K562 (cell line): Measurements from ENCODE around the gene ZC3H11A. TPM values are rescaled to one million over a fixed set of nuclear protein-coding genes. Genes with fewer than 3 reads are reported as not detected.
A peak's percentile ranks its signal among the peaks of the same experiment; 100 is the strongest.

Source experiments
- ARHGAP35 ChIP-seq: fragments of 450-650 bp; IDR thresholded peaks from 2 replicates; pipeline ENCODE4 v1.6.1; 2018; ENCODE audit not compliant: partially characterized antibody
- ATF4 ChIP-seq: fragments of 450-650 bp; formaldehyde crosslinking; IDR thresholded peaks from 2 replicates; pipeline ENCODE4 v1.4.0; 2022; ENCODE audit warnings: mild to moderate bottlenecking, moderate library complexity
- BRCA1 ChIP-seq, 2 experiments: fragments of 450-650 bp in 1 of 2; sonication (generic) in 1 of 2; formaldehyde crosslinking in 1 of 2; IDR thresholded peaks; 2 replicates each; pipeline versions ENCODE4 v1.5.0 to v1.6.1; 2017 to 2020; ENCODE audit warnings: mild to moderate bottlenecking in 1 of 2, missing genetic modification reagents in 1 of 2
- BRF2 ChIP-seq: IDR thresholded peaks from 3 replicates; pipeline ENCODE4 v1.6.1; 2011; ENCODE audit warnings: borderline replicate concordance, mild to moderate bottlenecking; ENCODE audit not compliant: insufficient read length, insufficient read depth
- ETV1 ChIP-seq: fragments of 450-650 bp; conservative IDR thresholded peaks from 2 replicates; pipeline ENCODE4 v1.6.1; 2016; ENCODE audit warnings: missing genetic modification characterization, control low read depth, low read depth, missing compliant biosample characterization
- EZH2 ChIP-seq: IDR thresholded peaks from 2 replicates; pipeline ENCODE4 v1.6.1; 2012; ENCODE audit warnings: low read depth, mild to moderate bottlenecking, inconsistent platforms, low read length, borderline replicate concordance
- HMGN3 ChIP-seq: IDR thresholded peaks from 2 replicates; pipeline ENCODE4 v1.6.1; 2011; ENCODE audit warnings: borderline replicate concordance, low read depth, mild to moderate bottlenecking, mixed read lengths, low read length; ENCODE audit not compliant: insufficient read length; ENCODE audit errors: extremely low read depth
- KDM4B ChIP-seq, 2 experiments: fragments of 450-650 bp in 1 of 2; sonication (generic) in 1 of 2; IDR thresholded peaks; 2 replicates each; pipeline ENCODE4 v1.6.1; 2016 to 2017; ENCODE audit warnings: borderline replicate concordance in 2 of 2, antibody characterized with exemption in 1 of 2, low read depth in 1 of 2, mild to moderate bottlenecking in 1 of 2
- MLLT1 ChIP-seq, 2 experiments: fragments of 450-650 bp; IDR thresholded peaks; 2 replicates each; pipeline ENCODE4 v1.6.1; 2016
- MXI1 ChIP-seq: IDR thresholded peaks from 2 replicates; pipeline ENCODE4 v1.6.1; 2011; ENCODE audit warnings: low read depth, mild to moderate bottlenecking, improper control_type of control experiment, low read length
- NCOA1 ChIP-seq: fragments of 450-650 bp; IDR thresholded peaks from 2 replicates; pipeline ENCODE4 v1.6.1; 2016; ENCODE audit warnings: low read depth
- NFYB ChIP-seq: IDR thresholded peaks from 2 replicates; pipeline ENCODE4 v1.6.1; 2011; ENCODE audit warnings: mild to moderate bottlenecking, moderate library complexity; ENCODE audit not compliant: insufficient read length; ENCODE audit errors: extremely low read depth
- NR2C2 ChIP-seq, 2 experiments: fragments of 200-800 bp in 1 of 2; sonication (Bioruptor generic) in 1 of 2; sonication (generic) in 1 of 2; formaldehyde crosslinking in 1 of 2; IDR thresholded peaks; 2 replicates each; pipeline versions ENCODE4 v1.6.1 to v1.8.0; 2016 to 2022; ENCODE audit warnings: mild to moderate bottlenecking in 1 of 2, missing compliant biosample characterization in 1 of 2, missing genetic modification characterization in 1 of 2, missing genetic modification reagents in 1 of 2
- POLR2AphosphoS2 ChIP-seq: IDR thresholded peaks from 2 replicates; pipeline ENCODE4 v1.6.1; 2012; ENCODE audit warnings: low read length, improper control_type of control experiment
- POLR2H ChIP-seq: IDR thresholded peaks from 2 replicates; pipeline ENCODE4 v1.6.1; 2016; ENCODE audit warnings: missing genetic modification characterization, low read depth, mild to moderate bottlenecking, control low read depth, missing compliant biosample characterization, moderate library complexity
- RBFOX2 ChIP-seq: fragments of 200-400 bp; formaldehyde crosslinking; IDR thresholded peaks from 2 replicates; pipeline ENCODE4 v1.6.1; 2017; ENCODE audit warnings: low read depth, mild to moderate bottlenecking, low read length, moderate library complexity
- SRSF3 ChIP-seq: fragments of 200-400 bp; formaldehyde crosslinking; IDR thresholded peaks from 2 replicates; pipeline ENCODE4 v1.6.1; 2016; ENCODE audit warnings: mild to moderate bottlenecking, low read length, moderate library complexity; ENCODE audit not compliant: insufficient read depth
- TAF9B ChIP-seq: fragments of 450-650 bp; IDR thresholded peaks from 2 replicates; pipeline ENCODE4 v1.6.1; 2018; ENCODE audit warnings: mild to moderate bottlenecking; ENCODE audit not compliant: partially characterized antibody
- YY1 ChIP-seq, 3 experiments: IDR thresholded peaks; 2 replicates each; pipeline ENCODE4 v1.6.1; 2011; ENCODE audit warnings: low read length in 2 of 3, mild to moderate bottlenecking in 2 of 3, moderate library complexity in 2 of 3, borderline replicate concordance in 1 of 3, control low read depth in 1 of 3, low read depth in 1 of 3; ENCODE audit not compliant: insufficient read depth in 3 of 3, insufficient replicate concordance in 2 of 3, control insufficient read depth in 1 of 3, insufficient read length in 1 of 3; ENCODE audit errors: extremely low read depth in 1 of 3
- ZNF23 ChIP-seq: fragments of 250-450 bp; sonication (Bioruptor Pico); IDR thresholded peaks from 2 replicates; pipeline ENCODE4 v1.4.0; 2020; ENCODE audit warnings: mild to moderate bottlenecking
- polyA plus RNA-seq, 8 experiments: library from polyadenylated mRNA; depleted of rRNA in 4 of 8; stranded (reverse) in 5 of 8; unstranded in 3 of 8; fragments of >200 nt; fragmentation: Nextera tagmentation in 2 of 8; fragmentation: Illumina TruSeq in 1 of 8; extraction: Ambion mirVana in 2 of 8; extraction: Trizol in 1 of 8; gene quantifications; 2 replicates each; pipeline versions ENCODE4 v1.2.1 to v1.2.3, GENCODE V29; 2011 to 2014; ENCODE audit warnings: inconsistent platforms in 1 of 8, missing spikeins in 1 of 8
- total RNA-seq, 7 experiments: library from RNA; depleted of rRNA in 6 of 7; stranded (reverse); fragments of >200 nt in 6 of 7; fragmentation: Illumina TruSeq in 2 of 7; extraction: Trizol in 2 of 7; gene quantifications; 2 replicates each; pipeline versions ENCODE4 v1.2.1 to v1.2.3, GENCODE V29; 2011 to 2021; ENCODE audit warnings: low replicate concordance in 1 of 7
- TF ChIP-seq, protein P1 (sequence below): fragments of 250-450 bp; sonication (Bioruptor Pico); IDR thresholded peaks from 2 replicates; pipeline ENCODE4 v1.5.1; 2021; ENCODE audit warnings: mild to moderate bottlenecking

Gene ZC3H11A
- total and polyA plus RNA-seq, 9 of the 15 experiments (the other 6 are each of a cell fraction or from before 2014, with no cell fraction given): 34.2 to 137 (median 102) TPM

DNA sequence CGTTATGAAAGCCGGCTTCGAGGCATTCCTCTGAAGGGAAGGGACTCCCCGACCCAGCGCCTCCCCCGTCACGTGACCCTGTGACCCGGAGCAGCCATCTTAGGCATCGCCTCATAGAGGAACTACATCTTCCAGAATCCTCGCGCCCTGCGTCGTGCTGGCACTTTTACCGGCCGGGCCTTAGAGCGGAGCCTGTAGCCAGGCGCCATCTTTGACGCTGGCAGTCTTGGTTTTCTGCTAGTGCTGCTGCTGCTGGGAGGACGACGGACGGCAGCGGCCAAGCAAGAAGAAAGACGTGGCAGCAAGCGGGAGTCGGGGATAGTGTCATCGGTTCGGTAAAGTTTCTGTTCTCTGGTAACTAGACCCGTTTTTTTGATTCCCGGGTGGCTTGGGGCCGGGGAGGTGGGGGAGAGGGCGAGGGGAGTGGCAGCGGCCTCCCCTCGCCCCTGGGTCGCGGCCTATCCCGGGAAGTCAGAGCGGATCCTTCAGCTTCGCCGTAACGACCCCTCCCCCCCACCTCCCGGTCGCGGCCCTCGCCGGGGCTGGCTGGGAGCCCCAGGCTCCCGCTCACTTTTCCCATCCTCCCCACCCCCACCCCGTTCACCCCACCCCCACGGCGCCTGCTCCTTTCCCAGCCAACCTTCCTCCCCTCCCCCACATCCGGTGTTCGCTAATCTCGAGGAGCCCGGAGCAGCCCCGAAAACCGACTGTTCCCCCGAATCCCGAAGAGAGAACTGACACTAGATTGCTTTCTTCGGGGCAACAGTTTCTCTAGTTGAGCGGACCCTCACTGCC is at the start of gene ZC3H11A, which contains the start of gene ZBED6 (continued):
- TF ChIP-seq HMGN3 (no peak), POLR2AphosphoS2 (no peak), TAF9B (peak; percentile 76), RBFOX2 (peak; percentile 90), ATF4 (CRISPR knock-in tag) (no peak), KDM4B (IDR thresholded peaks at IDR 0.05; ENCODE audit: borderline replicate concordance in 2 of 2, low read depth in 1 of 2) (peak in 1 of 2 experiments; percentile 72; a peak in 1 of 4 replicates), NFYB (no peak), ZNF23 (CRISPR knock-in tag) (no peak), NR2C2 (CRISPR knock-in tag; IDR thresholded peaks at IDR 0.05) (peak; percentile 95), NR2C2 (tag; IDR thresholded peaks at IDR 0.05) (peak; percentile 98), MXI1 (peak; percentile 33; the same call in 1 of the 2 replicates), EZH2 (no peak), MLLT1 (IDR thresholded peaks at IDR 0.05) (no peak), BRCA1 (IDR thresholded peaks at IDR 0.05) (no peak), BRCA1 (CRISPR knock-in tag; IDR thresholded peaks at IDR 0.05) (no peak), SRSF3 (no peak), ARHGAP35 (no peak), YY1 (IDR thresholded peaks at IDR 0.05; ENCODE audit: borderline replicate concordance in 1 of 3, control insufficient read depth in 1 of 3, extremely low read depth in 1 of 3, insufficient read depth in 3 of 3, insufficient read length in 1 of 3, insufficient replicate concordance in 2 of 3, low read depth in 1 of 3, low read length in 2 of 3) (peak; percentile 93 to 97 (median 96)), BRF2 (no peak), ETV1 (tag) (peak; percentile 92), POLR2H (tag) (peak; percentile 93), NCOA1 (no peak)
- TF ChIP-seq, protein P1, sequence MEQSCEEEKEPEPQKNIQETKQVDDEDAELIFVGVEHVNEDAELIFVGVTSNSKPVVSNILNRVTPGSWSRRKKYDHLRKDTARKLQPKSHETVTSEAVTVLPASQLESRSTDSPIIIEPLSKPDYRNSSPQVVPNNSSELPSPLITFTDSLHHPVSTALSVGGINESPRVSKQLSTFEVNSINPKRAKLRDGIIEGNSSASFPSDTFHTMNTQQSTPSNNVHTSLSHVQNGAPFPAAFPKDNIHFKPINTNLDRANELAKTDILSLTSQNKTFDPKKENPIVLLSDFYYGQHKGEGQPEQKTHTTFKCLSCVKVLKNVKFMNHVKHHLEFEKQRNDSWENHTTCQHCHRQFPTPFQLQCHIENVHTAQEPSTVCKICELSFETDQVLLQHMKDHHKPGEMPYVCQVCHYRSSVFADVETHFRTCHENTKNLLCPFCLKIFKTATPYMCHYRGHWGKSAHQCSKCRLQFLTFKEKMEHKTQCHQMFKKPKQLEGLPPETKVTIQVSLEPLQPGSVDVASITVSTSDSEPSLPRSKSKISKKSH (CRISPR knock-in tag): no peak
